Fibroblast of upper back skin (primary cell): Measurements from ENCODE around the gene ODAD2.
A peak's percentile ranks its signal among the peaks of the same experiment; 100 is the strongest.
"Not testable (repeated sequence)": the region's sequence is repeated elsewhere in the genome, so short reads cannot be mapped to it uniquely, and the experiment has no call there.

ENCODE experiments used
- DNase-seq: peaks from one replicate; pipeline ENCODE4 v3.0.0-alpha.2; 2013

Gene ODAD2

DNA sequence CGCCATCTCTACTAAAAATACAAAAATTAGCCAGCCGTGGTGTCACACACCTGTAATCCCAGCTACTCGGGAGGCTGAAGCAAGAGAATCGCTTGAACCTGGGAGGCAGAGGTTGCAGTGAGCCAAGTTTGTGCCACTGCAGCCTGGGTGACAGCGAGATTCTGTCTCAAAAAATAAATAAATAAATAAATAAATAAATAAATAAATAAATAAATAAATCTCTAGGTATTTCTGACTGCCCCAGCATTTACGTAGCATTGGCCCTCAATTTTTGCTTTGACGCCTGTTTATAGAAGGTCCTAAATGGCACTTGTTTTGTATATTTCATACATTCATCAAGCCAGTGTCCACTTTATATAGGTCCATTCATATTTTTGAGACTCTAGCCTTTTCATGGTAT lies 28.9 kb downstream of the ODAD2 start:
- DNase-seq = not testable (repeated sequence)

DNA sequence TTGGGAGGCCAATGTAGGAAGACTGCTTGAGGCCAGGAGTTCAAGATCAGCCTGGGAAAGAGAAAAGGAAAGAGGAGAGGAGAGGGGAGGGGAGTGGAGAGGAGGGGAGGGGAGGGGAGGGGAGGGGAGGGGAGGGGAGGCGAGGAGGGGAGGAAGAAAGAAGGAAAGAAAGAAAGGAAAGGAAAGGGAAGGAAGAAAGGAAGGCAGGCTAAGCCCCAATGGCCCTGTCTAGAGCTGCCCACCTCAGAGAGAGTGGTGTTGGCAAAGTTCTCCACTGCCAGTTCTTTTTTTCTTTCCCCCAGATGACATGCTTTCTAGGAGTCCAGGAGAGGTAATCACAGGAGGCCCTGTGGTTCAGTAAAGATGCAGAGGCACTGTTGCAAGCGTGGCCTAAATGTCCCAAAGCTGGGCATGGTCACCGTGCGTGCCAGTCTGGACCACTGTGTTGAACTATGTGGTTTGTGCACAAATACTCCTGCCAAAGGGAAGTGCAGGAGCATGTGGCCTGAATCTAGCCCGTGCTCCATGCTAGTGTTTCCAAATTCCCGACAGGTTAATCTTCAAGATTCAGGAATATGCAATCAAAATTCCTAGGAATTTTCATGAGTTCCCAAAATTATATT lies 39.7 kb downstream of the ODAD2 start:
- DNase-seq = no peak

DNA sequence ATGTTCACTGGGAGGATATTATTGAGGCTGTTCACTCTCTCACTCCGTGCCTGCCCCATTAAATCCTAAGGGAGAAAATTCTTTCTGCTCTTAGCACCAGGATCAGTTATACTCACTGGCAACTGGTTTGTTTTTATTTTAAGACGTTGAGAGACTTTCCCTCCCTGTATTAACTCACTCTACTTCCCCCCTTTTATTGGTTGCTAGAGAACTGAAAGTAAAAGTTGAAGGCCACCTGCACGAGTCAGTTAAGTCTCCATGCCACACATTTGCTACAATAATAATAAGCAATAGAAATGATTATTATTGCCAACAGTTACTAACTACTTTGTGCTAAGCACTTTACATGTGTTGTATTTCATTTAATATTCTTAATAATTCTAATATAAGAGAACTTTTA lies 40.5 kb downstream of the ODAD2 start:
- not testable (repeated sequence) for DNase-seq

DNA sequence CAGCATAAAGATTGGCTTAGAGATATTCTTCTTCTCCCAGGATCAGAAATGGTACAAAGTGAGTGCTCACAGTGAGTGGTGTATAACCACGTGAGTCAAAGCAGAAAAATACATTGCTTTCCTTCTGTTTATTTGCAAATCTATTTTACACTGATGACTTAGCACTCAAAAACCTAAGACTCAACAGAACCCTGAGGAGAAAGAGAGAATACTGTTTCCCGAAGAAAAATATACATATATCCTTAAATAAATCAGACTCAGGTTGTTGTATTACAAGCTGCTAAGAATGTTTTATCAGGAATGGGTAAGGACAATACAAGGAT lies 48.7 kb downstream of the ODAD2 start:
- DNase-seq = no peak

DNA sequence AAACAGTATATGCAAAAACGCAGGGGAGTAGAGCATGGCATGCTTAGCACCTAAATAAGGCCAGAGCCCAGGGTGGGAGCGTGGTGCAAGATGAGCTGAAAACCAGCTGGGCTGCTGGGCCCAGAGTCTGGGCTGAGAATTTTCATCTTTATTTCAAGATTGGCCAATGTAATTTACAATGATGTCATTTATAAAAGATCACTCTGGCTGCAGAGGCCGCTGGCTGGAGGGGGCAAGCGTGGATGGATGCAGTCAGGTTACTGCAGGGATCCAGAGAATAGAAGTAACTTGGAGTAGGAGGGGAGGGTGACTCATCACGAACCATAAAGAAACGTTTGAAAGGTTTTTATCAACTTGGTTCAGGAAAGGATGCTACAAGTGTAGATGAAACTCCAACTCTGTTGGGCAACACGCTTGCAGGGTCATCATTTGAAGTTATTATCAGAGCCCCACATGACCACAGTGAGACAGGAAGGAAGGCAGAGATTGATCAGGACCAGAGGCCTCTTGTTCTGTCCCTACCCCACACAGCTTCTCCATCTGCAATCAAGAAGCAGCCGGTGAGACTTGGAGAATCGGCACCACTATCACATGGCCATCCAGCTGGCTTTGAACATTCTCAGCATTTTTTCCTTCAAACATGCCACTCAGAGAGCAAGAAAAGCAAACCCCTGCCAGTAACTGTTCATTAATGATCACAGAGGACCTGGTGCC lies 49.2 kb downstream of the ODAD2 start:
- peak; percentile 6 for DNase-seq

DNA sequence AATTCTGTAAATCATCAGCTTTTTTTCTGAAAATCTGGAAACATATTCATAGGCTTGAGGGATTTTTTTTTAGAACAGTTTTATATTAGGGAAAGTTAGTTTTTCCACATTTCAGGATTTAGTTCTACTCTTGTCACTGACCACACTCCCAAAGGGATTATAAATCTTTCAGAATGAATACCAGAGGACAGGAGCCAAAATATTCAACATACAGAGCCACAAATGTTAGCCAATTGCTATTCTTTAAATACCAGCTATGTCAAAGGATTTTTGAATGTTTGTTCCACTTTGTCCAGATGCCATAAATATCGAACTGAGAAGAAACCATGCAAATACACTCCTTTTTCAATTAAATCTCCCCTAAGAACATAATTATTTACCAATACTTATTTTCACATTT lies 50.7 kb downstream of the ODAD2 start:
- DNase-seq = peak; percentile 79

DNA sequence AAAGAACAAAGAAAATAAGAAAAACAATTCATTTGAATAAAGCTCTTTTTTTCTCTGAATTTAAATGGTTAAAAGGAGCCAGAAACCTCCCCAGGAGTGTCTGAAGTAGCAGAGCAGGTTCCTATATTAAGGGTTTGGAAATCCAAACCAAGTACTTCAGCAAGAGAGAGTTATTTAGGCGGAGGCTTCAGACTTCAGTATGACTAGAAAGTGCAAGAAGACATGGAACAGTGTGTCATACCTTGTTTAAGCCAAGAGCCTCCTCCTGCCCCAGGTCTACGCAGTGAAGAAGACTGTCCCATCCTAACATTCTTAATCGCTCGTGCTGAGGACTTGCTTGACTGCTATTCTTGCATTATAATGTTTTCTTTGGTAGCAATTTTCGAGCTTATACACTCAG lies 51.3 kb downstream of the ODAD2 start:
- no peak for DNase-seq

DNA sequence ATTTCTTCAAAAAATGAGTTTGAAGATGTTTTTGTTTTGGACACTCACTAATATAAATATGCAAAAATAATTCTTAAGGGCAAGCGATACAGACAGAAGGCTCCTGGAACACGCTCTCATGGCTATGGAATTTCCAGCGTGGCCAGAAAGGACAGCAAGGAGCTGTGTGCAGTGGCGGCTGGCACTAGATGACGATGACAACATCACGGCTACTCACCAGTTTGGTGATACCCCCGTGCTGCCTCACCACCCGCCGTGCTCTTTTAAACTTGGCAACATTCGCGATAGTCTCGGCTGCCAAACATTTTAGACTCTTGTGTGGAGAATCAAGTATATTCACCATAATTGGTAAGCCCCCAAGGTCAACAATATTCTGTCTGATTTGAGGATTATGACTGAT lies 54.9 kb downstream of the ODAD2 start:
- DNase-seq = no peak

DNA sequence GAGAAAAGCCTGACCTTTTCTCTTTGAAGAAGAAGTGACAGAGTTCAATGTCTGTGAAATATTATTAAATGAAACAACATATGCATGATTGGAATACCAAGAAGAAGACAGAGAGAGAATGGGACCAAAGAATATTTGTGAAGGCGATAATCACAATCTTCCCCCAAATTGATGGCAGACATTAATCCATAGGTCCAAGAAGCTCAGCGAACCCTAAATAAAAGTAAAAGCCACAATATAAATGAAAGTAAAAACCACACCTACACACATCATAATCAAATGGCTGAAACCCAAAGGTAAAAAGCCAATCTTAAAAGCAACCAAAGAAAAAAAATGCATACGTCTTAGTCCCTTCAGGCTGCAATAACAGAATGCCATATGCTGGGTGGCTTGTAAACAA lies 84.0 kb downstream of the ODAD2 start:
- no peak for DNase-seq

DNA sequence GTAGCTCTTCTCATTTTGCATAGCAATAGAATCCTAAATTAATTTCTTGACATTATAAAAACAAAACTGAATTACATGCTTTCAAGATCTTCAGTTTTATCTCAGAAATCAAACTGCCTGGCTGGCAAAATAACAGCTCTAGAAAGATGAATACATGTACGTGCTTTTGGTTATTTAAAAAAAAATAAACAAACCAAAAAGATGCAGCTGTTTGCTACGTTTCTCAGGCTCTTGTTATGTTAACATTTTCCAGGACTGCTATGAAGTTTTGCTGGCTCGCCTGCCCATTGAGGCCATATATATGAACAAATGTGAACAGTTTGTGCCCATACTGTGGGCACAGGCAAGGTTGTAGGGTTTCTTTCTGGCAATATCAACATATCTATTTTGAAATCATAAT lies 86.6 kb downstream of the ODAD2 start:
- no peak for DNase-seq

DNA sequence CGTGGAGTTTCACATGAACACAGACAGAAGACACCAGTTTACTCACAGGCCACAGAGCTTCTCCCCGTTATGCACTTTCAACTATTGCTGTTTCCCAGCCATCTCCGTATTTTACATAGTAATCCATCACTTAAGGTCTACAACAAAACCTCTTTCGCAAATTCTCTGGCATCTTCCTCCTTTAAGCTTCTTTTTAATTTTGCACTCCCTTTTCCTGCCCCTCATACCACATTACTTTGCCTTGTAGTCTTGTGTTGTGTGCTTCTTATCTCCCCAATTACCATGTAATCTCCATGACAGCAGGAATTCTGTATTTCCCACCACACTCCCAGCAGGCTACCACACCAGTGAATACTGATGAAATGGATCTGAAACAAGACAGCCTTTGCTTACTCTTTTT lies 87.3 kb downstream of the ODAD2 start:
- peak; percentile 9 for DNase-seq

DNA sequence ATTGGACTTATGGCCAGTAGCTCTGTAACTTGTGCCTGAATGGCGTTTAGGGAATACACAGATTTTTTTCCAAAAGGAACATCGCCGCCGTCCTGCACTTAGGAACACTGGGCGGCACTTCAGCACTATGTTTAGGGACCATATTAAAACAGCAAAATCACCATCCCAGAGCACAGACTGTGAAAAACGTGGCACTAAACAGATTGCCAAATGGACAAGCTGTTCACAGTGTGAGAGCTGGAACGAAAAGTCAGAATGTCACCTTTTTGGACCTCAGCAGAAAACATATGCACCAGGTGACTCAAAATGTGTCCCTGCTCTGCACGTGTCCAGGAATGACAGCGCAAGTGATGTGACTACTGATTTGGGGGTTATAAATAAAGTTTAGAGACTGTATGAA lies 87.9 kb downstream of the ODAD2 start:
- DNase-seq = no peak

DNA sequence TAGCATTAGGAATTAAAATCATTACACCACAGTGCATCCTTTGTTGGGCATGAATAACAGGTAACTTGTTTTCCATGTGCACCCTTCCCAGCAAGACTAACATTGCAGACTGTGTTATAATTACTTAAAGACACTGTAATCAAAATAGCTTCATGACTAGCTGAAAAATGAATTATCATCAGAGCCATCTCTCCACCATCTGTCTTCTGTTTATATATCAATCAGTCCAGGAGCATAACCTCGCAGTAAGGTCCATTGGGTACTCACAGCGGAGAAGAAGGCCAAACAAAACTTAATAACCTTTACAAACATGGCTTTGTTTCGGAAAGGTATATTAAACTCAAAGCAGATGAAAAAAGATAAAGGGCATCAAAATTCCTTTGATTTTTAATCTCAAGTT lies 90.6 kb downstream of the ODAD2 start:
- DNase-seq = no peak

DNA sequence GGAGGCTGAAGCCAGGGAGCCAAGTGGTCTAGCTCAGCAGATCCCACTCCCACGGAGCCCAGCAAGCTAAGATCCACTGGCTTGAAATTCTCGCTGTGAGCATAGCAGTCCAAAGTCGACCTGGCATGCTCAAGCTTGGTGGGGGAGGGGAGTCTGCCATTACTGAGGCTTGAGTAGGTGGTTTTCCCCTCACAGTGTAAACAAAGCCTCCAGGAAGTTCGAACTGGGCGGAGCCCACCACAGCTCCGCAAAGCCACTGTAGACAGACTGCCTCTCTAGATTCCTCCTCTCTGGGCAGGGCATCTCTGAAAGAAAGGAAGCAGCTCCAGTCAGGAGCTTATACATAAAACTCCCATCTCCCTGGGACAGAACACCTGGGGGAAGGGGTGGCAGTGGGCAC lies 99.4 kb downstream of the ODAD2 start:
- DNase-seq = not testable (repeated sequence)

DNA sequence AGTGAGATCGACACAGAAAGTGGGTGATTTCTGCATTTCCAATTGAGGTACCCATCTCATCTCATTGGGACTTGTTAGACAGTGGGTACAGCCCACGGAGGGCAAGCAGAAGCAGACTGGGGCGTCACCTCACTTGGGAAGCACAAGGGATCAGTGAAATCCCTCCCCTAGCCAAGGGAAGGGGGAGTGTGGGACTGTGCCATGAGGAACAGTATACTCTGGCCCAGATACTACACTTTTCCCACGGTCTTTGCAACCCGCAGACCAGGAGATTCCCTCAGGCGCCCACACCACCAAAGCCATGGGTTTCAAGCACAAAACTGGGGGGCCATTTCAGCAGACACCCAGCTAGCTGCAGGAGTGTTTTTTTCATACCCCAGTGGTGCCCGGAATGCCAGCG lies 99.8 kb downstream of the ODAD2 start:
- DNase-seq = no peak

DNA sequence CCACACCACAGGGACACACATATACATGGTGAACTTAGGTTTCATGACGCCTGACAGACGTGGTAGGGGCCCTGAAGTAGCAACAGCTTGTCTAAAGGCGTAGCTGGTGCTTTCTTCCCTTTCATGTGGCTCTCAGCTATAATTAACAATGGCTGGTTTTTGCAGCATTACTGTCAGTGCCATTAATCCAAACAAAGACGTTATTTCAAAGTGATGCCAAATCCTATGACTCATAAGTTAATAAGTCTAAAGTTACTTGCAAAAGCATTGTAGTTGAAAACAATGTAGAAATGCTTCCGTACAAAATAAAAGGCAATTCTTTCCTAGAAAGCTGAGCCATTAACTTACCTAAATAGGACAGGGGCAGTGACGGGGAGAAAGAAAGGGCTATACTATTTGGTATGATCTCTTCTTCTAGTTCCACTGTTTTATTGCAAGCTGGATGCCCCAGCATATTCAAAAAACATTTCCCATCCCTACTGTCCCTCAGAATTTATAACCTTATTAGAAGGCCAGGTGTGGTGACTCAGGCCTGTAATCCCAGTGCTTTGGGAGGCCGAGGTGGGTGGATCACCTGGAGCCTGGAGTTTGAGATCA lies 105.4 kb downstream of the ODAD2 start:
- DNase-seq = peak; percentile 2

DNA sequence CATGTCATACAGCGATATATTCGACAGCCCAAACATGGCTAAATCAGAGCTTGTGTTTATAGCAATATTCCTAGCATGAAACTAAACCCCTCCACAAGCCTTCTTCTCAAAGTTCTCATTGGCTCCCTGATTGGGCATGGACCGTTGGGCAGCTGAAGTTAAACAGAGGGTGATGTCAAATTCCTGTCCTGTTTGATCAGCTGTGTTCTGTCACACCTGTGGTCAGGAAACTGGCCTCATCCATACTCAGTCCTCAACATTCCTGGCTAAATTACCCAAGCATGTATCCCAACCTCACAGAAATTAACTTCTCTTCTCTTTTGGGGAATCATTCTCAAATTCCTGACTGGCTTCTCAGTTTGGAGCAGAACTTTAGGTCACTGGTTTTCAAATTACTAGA lies 107.9 kb downstream of the ODAD2 start:
- no peak for DNase-seq

DNA sequence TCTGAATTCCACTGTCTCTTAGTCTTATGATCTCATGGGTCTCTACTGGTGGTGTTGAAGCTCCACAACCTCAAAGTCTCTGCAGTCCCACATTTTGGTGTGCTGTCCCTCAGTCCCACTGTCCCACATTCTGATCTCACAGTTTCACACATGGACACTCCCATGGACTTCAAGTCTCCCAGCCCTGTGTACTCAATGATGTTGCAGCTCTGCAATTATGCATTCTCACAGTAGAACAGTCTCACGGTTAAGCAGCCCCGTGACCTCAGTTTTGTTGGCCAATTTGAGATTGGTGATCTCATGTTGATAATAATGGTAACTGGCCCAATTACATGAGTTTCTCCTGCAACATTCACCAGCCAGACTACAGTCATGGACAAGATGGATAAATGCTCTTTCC lies 109.4 kb downstream of the ODAD2 start:
- DNase-seq = no peak

DNA sequence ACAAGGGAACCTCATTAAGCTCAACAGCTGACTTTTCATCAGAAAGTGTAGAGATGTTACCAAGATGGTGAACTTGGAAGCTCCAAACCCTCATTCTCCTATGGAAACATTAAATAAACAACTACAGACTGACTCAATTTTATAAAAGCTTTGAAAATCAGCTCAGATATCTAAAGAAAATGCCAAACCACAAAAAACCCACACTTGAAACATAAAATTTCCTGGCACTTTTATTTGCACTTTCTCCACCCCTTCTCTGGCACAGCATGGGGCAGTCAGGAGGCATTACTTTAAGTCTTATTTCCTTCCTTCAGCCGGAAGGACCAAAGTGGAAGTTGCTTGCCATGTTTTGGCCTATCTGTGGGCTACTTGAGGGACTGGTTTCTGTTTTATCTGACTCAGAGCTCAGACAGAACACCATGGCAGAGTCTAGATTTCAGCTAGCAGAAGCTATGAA lies 114.7 kb downstream of the ODAD2 start:
- DNase-seq = no peak

DNA sequence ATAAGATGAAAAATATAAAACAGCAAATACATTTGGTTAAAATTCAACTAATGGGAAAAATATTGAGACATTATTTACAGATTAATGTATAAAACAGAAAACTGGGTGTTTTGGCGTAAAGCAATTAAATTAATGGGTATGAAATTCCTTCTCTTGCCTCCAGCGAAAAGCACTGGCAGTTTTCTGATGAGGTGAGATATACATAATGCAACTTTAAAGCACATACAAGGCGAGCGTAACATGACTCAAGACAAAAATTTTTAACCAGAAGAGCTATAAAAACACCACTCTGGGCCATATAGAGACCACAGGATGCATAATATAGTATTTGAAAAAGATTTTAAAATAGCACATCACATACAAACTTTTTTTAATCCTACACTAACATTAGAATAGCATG lies 120.6 kb downstream of the ODAD2 start:
- no peak for DNase-seq

DNA sequence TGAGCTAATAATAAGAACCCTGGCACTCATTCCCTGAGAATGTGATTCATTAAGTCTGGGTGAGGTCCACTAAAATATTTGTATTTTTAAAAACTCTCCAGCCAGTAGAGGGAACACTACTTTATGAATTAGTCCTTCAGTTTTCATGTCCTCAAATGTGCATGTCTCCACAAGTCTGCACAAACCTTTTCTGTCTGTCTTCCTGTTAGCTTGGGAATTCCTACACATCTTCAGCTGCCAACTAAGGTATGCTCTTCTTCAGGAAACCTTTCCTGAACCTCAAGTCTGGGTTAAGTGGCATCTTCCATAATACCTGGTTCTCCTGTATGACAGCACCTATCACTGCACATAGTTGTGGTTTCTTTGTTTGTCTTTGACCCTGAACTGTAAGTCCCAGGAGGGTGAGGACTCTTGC lies 133.7 kb downstream of the ODAD2 start:
- DNase-seq = peak; percentile 25

DNA sequence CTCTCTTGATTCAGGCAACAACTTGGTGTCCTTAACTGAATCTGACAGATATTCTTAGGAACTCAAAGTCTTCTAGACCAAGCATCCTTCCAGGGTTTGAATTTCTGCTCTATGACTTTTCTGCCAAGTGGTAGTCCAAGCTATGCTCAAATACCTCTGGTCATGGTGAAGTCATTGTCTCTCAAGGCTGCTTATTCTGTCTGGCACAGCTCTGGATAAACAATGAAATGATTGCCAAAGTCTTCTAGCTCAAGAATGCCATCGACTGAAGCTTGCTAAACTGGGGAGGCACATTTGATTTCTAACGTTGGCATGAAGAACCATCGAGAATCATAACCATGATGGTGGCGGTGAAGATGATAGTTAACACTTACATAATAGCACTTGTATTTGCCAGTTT lies 137.1 kb downstream of the ODAD2 start:
- DNase-seq = no peak

DNA sequence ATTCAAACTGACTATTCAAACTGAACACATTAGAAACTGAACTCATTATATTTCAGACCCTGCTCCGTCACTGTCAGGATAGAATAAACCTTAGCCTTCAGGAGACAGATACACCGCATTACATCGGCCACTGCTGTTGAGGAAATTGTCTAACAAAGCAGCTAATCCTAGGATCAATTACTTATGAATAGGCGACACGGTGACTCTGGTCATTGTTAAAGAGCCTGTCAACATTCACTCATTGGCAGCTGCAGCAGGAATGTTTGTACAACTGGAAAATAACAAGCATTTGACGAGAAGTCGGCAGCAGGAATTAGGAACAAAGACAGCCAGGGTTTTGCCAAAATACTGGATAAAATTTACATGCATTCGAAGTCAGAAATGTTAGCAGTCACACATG lies 141.3 kb downstream of the ODAD2 start:
- no peak for DNase-seq

DNA sequence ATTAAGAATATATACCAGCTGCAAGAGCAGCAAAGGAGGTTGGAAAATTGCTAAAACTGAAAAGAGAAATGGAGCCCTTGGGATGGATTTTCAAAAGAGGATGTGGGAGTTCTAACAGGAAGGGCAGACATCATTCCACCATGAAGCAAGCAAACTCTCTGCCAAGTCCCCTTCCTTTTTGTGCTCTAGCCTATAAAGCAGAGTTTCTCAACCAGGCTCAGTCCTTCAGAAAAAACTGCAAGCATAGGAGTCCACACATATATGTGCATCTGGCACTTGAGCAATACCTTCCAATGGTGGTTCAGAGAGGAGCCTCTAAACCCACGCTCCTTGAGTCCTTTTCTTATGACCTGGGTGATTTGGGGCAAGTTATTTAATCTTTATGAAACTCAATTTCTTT lies 154.7 kb downstream of the ODAD2 start:
- no peak for DNase-seq

DNA sequence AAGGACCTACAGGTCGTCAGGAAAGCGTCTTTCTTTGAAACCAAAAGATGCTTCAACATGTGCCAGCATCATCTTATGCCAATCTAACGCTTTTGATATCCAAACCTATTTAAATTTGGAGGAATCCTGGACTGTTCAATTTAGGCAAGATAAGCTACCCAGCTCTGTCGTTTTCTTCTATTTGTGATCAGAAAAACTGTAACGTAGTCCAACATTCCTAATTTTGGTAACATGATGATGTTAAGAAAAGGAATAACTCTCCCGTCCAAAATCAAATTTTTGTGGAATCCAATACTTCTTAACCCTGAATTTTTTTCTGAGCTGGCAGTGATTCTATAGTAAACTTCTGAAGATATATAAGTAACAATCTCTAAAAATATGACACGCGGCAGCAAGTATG lies 160.0 kb downstream of the ODAD2 start:
- no peak for DNase-seq
